HG03025 (cell line): Measurements from ENCODE around the gene DNAJB2.

ENCODE experiments used
- ATAC-seq: cut with Tn5 transposase; IDR thresholded peaks from one replicate; pipeline ENCODE4 v1.9.1; 2021; ENCODE audit warnings: mild to moderate bottlenecking, moderate library complexity; ENCODE audit not compliant: unreplicated experiment, low FRiP score

Gene DNAJB2

GRCh38 chr2:219279151-219279915 lies at the start of gene DNAJB2:
TSS of gene DNAJB2 (plus strand) at chr2:219279366. CDS start at chr2:219279834, 468 bp downstream.
- ATAC-seq, result peak; percentile 87

DNA sequence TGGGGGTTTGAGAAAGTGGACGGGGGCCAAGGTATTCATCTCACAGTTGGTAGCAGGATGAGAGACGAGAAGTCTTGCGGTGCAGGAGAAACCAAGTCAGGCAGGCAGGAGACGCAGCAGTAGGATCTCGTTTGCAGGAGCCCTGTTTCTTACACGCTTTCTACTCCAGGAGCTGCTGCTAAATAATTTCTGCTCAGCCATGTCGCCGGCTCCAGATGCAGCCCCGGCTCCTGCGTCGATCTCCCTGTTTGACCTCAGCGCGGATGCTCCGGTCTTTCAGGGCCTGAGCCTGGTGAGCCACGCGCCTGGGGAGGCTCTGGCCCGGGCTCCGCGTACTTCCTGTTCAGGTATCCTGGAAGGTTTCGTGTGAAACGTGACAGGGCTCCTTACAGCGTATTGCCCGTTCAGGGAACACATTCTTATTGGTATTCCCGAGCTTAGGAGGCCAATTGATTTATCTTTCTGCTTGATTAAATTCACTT lies 49.1 kb upstream of the DNAJB2 start:
- peak; percentile 14 for ATAC-seq

DNA sequence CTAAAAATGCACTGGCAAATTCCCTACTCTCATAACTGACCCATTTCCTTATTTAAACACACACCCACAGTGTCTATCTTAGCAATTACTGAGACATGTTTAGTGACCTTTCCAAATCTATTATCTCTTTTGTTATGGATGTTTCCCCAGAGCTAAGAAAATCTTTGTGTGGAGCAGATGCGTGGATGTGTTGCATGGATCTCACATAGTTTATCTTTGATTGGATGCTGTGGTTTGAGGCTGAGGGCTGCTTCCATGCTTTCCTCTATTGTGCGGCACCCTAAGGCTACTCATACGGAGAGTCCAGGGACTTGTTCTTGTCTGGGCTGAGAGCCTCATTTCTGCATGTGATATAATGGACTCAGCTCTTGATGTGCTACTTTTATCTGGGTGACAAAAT lies 44.8 kb upstream of the DNAJB2 start:
- ATAC-seq, result no peak

GRCh38 chr2:219243291-219243761 lies 35.8 kb upstream of the DNAJB2 start:
- no peak for ATAC-seq

GRCh38 chr2:219244789-219245147 lies 34.4 kb upstream of the DNAJB2 start:
- ATAC-seq, result no peak

- peak; percentile 74 for ATAC-seq
These were observed 33.8 kb upstream of the DNAJB2 start, which contains the start of the genes GLB1L and STK16 for GRCh38 chr2:219245148-219245898. TSS of gene GLB1L (minus strand) at chr2:219245444. CDS start at chr2:219243573, 1,871 bp downstream. TSS of gene STK16 (plus strand) at chr2:219245479. CDS start at chr2:219246000, 521 bp downstream.

- ATAC-seq, result no peak
These were observed 33.3 kb upstream of the DNAJB2 start for GRCh38 chr2:219245899-219246230.

GRCh38 chr2:219246559-219246958 lies 32.6 kb upstream of the DNAJB2 start:
- ATAC-seq, result no peak

GRCh38 chr2:219247678-219248642 lies 31.2 kb upstream of the DNAJB2 start:
- ATAC-seq, result no peak

GRCh38 chr2:219248845-219249202 lies 30.3 kb upstream of the DNAJB2 start:
- no peak for ATAC-seq

DNA sequence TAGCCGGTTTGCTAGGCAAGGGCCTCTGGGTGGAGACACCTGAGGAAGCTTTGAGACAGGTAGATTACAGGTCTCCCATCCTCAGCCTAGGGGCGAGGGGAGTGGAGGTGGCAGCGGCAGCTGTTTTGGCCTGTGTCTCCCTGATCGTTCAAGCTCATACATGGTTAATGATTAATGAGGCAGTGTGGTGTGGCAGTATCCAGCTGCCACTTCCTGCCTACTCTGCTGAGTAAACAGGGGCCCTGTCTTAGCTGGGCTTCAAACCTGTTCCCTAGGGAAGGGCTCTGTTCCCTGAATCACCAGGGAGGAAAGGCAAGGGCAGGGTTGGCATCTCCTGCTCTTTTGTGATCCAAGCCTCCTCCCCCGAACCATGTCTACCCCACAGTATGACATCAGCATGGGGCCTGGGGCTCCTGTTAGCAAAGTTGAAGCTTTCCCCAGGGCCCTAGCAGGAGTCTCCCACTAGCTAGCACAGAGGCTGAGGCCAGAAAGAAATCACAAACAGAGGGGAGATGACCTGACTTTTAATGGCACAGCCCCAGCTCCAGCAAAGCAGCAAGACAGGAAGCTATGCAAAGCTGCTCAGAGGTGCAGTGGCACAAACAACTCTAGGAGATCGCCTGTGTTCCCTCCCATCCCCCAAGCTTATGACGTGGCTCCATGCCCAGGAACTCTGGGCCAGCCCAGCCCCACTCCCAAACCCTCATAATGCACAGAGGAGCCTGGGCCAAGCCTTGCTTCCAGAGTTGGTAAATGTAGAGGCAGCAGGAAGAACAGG lies 29.8 kb upstream of the DNAJB2 start:
- ATAC-seq, result no peak

- ATAC-seq, result no peak
These were observed 29.0 kb upstream of the DNAJB2 start for GRCh38 chr2:219250049-219250781.

DNA sequence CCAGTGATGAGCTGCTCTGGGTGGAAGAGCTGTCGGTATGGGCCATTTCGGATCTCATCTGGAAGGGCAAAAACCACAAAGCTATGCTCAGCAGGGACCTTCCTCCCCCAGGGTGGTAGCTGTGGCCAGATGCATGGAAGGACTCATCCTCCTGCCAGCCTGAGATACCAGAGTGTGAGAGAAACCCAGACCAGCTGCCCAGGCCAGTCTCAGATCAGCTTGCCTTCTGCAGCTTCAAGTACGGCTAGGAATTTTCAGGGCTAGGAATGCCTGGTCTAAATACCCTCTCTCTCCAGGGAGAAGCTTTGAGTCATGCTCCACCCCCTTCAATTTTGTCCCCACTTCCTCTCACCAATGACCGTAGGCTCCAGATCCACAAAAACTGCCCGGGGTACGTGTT lies 27.5 kb upstream of the DNAJB2 start:
- ATAC-seq, result no peak

- ATAC-seq, result no peak
These were observed 27.1 kb upstream of the DNAJB2 start for GRCh38 chr2:219252084-219252483.

- no peak for ATAC-seq
These were observed 26.6 kb upstream of the DNAJB2 start for GRCh38 chr2:219252570-219252899.

GRCh38 chr2:219252900-219253752 lies 26.0 kb upstream of the DNAJB2 start, which contains the start of gene TUBA4B:
TSS of gene TUBA4B (plus strand) at chr2:219253243. CDS start at chr2:219253408, 165 bp downstream.
- ATAC-seq, result peak; percentile 23

DNA sequence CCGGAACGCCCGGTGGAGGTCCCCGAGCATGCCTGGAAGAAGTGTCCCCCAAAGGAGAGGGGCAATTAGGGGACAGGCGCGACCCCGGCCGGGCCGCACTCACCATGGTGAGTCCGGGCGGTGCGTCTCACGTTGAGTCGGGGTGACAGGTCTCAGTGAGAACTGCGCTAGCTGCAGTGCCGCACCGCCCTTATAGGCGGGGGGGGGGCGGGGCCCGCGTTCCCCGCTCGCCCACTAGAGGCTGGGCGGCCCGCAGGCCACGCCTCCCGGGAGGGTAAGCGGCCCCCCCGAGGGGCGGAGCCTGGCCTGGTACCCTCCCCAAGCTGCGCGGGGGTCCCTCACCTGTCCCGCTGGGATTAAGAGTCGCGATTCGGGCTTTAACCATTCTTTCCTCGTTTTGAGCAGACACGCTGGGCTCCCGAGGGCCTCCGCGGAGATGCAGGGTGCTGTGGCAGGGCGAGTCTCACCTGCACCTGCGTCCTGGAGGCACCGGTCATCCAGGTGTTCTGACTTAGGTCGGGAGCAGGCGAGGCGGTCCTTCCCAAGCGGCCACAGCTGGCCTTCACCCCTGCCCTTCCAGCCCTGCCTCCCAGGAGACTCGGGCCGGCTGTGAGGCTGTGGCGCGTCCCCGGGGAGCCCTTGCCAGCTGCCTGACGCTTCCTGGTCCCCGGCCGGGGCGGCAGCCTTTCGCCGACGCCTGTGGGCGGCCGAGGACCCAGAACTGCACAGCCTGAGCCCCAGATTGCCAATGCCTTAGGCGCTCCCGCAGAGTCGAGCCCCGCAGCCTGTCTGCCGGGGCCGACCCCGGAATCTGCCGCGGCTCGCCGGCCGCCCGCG lies 25.2 kb upstream of the DNAJB2 start, which contains the start of gene TUBA4A:
TSS of gene TUBA4A (minus strand) at position 166 of the 837 bp plus-strand sequence. CDS start at position 106, 60 bp downstream.
- peak; percentile 49 for ATAC-seq
